ENCODE measurements around the gene ZNF234. TPM values are rescaled to one million over a fixed set of nuclear protein-coding genes. Genes with fewer than 3 reads are reported as not detected.
A peak's percentile ranks its signal among the peaks of the same experiment; 100 is the strongest.

Gene ZNF234
- total and polyA plus RNA-seq, 2 of the 4 experiments (the other 2 are of a cell fraction): 4.0 to 15.8 TPM

DNA sequence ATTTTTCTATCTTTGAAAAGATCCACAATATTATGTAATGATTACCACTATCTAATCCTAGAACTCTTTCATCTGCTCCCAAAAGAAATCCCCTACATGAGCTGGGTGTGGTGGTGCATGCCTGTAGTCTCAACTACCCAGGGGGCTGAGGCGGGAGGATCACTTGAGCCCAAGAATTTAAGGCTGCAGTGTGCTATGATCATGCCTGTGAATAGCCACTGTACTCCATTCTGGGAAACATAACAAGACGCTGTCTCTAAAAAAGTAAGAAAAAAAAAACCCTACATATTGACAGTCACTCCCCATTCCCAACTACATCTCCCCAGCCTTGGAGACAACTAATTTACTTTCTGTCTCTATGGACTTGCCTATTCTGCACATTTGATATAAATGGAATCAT, 22.4 kb downstream of the ZNF234 start:
- Histone ChIP-seq H3K36me3 (ENCODE audit: control insufficient read depth, insufficient read depth, low read length) (peaks cover 11% of the 10 kb centered on the region), H3K18ac (ENCODE audit: low read depth, low read length) (no peak overlapping the region), H4K5ac (ENCODE audit: low read depth, low read length) (no peak overlapping the region), H2AFZ (replicated peaks; ENCODE audit: low read length, poor library complexity) (no peak overlapping the region), H2BK120ac (ENCODE audit: low read depth, low read length) (no peak overlapping the region), H2BK15ac (ENCODE audit: low read depth, low read length) (no peak overlapping the region), H3K9me3 (ENCODE audit: control insufficient read depth, insufficient read depth, low read length) (peaks cover 3% of the 10 kb centered on the region), H3K9ac (ENCODE audit: low read depth, low read length) (no peak overlapping the region), H2AK9ac (replicated peaks; ENCODE audit: low read depth, low read length, poor library complexity) (no peak overlapping the region), H4K8ac (ENCODE audit: low read depth in 2 of 2, low read length in 2 of 2) (peak overlapping the region in 1 of 2 experiments; percentile 54; a peak in 2 of 4 replicates), H3K4ac (ENCODE audit: low read depth, low read length) (no peak overlapping the region), H3K4me1 (ENCODE audit: control insufficient read depth, insufficient read depth, low read length) (no peaks in the 10 kb centered on the region), H2BK5ac (ENCODE audit: low read depth, low read length, poor library complexity, severe bottlenecking) (no peak overlapping the region), H3K27ac (ENCODE audit: insufficient read depth, low read length) (no peak overlapping the region), H3K14ac (replicated peaks; ENCODE audit: low read depth, low read length) (no peak overlapping the region), H2AK5ac (ENCODE audit: low read depth, low read length) (no peak overlapping the region), H3K4me3 (ENCODE audit: insufficient read depth, low read depth, low read length) (no peak overlapping the region), H2BK20ac (ENCODE audit: low read depth, low read length) (no peak overlapping the region), H4K91ac (ENCODE audit: insufficient read depth, low read depth, low read length) (no peak overlapping the region), H4K20me1 (ENCODE audit: insufficient read depth, low read length) (no peaks in the 10 kb centered on the region), H3K56ac (ENCODE audit: extremely low read depth, insufficient read depth, low read length) (no peak overlapping the region), H3K4me2 (ENCODE audit: low read depth, low read length) (no peak overlapping the region), H3K23ac (ENCODE audit: low read depth, low read length) (no peak overlapping the region), H3K27me3 (ENCODE audit: control insufficient read depth, insufficient read depth, low read length) (no peaks in the 10 kb centered on the region), H3K79me1 (ENCODE audit: low read depth in 1 of 2, low read length in 2 of 2) (peaks cover 15 to 25% of the 10 kb centered on the region in 2 experiments), H3K9me1 (ENCODE audit: insufficient read depth, low read length) (no peaks in the 10 kb centered on the region)
- dilution Hi-C loops (cut with HindIII; ENCODE audit: low sequenced_read_pairs, unreplicated experiment): no loop called here
- TF ChIP-seq POLR2A (IDR thresholded peaks at IDR 0.05; ENCODE audit: low read depth, low read length): no peak
- no peak for TF ChIP-seq RFX5 (IDR thresholded peaks at IDR 0.05; ENCODE audit: low read depth, low read length)
- TF ChIP-seq FOS (IDR thresholded peaks at IDR 0.05; ENCODE audit: low read depth, low read length): no peak
- TF ChIP-seq SMC3 (IDR thresholded peaks at IDR 0.05; ENCODE audit: low read depth, low read length): no peak
- TF ChIP-seq RCOR1 (IDR thresholded peaks at IDR 0.05; ENCODE audit: insufficient replicate concordance, low read length): no peak
- no peak for TF ChIP-seq RAD21 (IDR thresholded peaks at IDR 0.05; ENCODE audit: low read length)
- TF ChIP-seq MAFK (IDR thresholded peaks at IDR 0.05; ENCODE audit: low read depth, low read length): no peak
- TF ChIP-seq CHD1 (IDR thresholded peaks at IDR 0.05; ENCODE audit: low read depth, low read length): no peak
- no peak for TF ChIP-seq CEBPB (IDR thresholded peaks at IDR 0.05; ENCODE audit: low read depth, low read length)
- no peak for TF ChIP-seq NFE2L2 (IDR thresholded peaks at IDR 0.05; ENCODE audit: low read depth, low read length)
- no CpG with 5 or more reads among the region's 2 CpGs for WGBS, 2 experiments (ENCODE audit: extremely low coverage in 2 of 2, insufficient read length in 1 of 2)
- in situ Hi-C loops (cut with MboI; ENCODE audit: low sequenced_read_pairs): no loop called here
- ATAC-seq (ENCODE audit: low read depth): no peak
- ChIA-PET POLR2A (ENCODE audit: unreplicated experiment) (no interaction called here), CTCF (no interaction called here)
- intact Hi-C loops (cut with micrococcal nuclease): loop anchor here (2.0 to 10.0 kb wide), 2 partner anchors 51 to 141 kb away; partner anchors contain the start of genes ZNF225 and ZNF235
- no peak for DNase-seq
- BruUV-seq (replicated peaks): no TSS peak

All from IMR-90 (cell line).